Daoy (cell line): Measurements from ENCODE around the gene SFMBT2. TPM values are rescaled to one million over a fixed set of nuclear protein-coding genes. Genes with fewer than 3 reads are reported as not detected.

ENCODE experiments used
- DNase-seq: peaks from one replicate; pipeline ENCODE4 v3.0.0-alpha.2; 2015; ENCODE audit warnings: low read depth
- total RNA-seq: library from RNA; depleted of rRNA; stranded (reverse); fragments of >200 nt; shearing (Covaris generic); gene quantifications from 2 replicates; pipeline ENCODE4 v1.2.3, GENCODE V29; 2014

Gene SFMBT2
- total RNA-seq, 1 experiment from 2014 or later = 4.6 TPM

GRCh38 chr10:7152341-7152740 lies 258.5 kb downstream of the SFMBT2 start:
- no peak for DNase-seq

DNA sequence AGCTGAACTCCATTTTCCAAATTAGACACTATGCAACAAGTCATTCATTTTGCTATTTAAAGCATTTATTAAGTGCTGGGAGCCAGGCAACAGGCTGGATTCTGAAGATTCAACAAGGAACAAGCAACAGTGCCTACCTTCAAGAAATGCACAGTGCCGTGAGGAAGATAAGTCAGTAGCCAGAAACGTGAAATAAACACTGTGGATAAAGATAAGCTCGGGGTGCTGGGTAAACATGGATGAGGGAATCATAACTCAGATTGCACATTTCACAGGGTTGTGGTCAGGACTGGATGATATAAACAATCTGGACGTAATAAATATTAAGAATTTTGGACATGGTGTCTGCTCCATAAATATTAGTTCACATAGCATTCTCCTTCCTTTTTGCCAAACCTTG lies 259.3 kb downstream of the SFMBT2 start:
- no peak for DNase-seq

DNA sequence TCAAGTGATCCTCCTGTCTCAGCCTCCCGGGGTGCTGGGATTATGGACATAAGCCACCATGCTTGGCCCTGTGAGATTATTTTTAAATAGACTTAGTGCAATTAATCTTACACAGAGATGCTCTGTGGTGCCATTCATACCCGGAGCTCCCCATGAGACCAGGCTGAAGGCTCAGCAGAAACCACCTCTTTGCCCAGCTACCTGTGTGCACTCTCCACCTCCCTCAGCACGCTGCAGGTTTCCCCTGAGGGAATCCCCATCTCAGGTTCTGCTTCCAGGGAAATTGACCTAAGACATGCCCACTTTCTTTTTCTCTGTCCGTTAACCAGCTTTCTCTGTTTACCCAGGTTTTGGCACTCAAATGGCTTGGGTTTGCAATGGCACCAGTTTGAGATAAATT lies 260.5 kb downstream of the SFMBT2 start:
- no peak for DNase-seq

DNA sequence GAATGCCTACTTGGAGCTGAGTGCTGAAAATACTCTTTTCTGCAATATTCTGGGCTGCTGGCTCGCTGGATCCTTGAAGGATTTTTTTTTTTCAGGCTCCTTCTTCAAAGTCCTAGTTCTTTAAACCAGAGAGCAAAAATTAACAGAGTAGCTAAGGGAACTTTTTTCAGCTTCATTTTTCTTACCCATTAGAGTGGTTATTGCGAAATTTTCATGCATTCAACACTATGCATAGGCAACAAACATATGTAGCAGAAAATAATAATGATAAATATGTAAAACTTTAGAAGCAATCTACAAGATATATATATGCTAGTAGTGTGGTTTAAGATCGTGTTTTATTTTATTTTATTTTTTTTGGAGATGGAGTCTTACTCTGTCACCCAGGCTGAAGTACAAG lies 264.6 kb downstream of the SFMBT2 start:
- no peak for DNase-seq

GRCh38 chr10:7136016-7136415 lies 274.8 kb downstream of the SFMBT2 start:
- DNase-seq = no peak

- DNase-seq = no peak
Observed at GRCh38 chr10:7135188-7135587, 275.6 kb downstream of the SFMBT2 start.

- DNase-seq = no peak
Observed at GRCh38 chr10:7134448-7134847, 276.4 kb downstream of the SFMBT2 start.

GRCh38 chr10:7133958-7134357 lies 276.9 kb downstream of the SFMBT2 start:
- DNase-seq = no peak

- DNase-seq = no peak
Observed at GRCh38 chr10:7133278-7133677, 277.6 kb downstream of the SFMBT2 start.

- DNase-seq = no peak
Observed at GRCh38 chr10:7130191-7130911, 280.5 kb downstream of the SFMBT2 start.

GRCh38 chr10:7123774-7124173 lies 287.1 kb downstream of the SFMBT2 start:
- no peak for DNase-seq

DNA sequence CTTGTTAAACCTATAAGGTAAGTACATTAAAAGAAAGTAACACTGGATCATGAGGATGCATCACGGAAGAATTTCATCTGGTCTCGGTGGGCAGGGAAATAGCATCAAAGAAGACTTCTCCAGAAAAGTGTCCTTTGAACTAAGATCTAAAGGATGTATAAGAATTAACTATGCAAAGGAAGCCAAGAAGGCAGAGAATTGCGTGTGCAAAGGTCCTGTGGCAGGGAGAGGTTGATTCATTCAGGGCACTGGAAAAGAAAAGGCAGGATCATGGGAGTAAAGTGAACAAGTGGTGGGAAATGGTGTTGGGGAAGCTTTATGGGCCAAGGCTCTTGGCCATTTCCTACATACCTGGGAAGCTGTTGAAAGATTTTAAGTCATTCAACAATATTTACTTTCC lies 288.3 kb downstream of the SFMBT2 start:
- DNase-seq = no peak

DNA sequence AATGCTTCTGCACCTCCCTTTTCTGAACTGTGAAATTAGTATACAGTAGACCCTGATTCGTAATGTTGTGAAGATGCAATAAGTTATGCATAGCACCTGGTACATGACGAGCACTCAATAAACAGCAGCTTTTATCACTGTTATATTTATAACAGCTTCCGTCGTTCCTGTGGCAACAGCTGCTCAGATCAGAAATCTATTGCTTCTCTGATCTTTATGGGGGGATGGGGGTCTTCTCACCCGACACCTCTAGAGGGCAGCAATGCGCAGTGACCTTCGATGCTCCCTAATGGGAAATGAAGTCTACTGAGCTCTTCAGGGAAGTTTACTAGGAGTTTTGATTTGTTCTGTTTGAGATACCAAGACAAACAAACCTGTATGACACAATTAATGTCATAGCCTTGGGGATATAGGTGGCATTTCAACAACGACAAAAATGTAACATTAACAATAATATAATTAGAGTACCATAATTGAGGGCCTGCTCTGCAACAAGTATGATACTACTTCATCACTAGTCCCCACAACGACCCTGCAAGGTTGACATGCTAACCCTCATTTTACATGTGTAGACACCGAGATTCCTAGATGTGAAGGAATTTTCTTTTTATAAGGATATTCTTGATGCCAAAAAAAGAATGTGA lies 289.6 kb downstream of the SFMBT2 start:
- peak; percentile 50 for DNase-seq

GRCh38 chr10:7119325-7120015 lies 291.4 kb downstream of the SFMBT2 start:
- DNase-seq = peak; percentile 12

DNA sequence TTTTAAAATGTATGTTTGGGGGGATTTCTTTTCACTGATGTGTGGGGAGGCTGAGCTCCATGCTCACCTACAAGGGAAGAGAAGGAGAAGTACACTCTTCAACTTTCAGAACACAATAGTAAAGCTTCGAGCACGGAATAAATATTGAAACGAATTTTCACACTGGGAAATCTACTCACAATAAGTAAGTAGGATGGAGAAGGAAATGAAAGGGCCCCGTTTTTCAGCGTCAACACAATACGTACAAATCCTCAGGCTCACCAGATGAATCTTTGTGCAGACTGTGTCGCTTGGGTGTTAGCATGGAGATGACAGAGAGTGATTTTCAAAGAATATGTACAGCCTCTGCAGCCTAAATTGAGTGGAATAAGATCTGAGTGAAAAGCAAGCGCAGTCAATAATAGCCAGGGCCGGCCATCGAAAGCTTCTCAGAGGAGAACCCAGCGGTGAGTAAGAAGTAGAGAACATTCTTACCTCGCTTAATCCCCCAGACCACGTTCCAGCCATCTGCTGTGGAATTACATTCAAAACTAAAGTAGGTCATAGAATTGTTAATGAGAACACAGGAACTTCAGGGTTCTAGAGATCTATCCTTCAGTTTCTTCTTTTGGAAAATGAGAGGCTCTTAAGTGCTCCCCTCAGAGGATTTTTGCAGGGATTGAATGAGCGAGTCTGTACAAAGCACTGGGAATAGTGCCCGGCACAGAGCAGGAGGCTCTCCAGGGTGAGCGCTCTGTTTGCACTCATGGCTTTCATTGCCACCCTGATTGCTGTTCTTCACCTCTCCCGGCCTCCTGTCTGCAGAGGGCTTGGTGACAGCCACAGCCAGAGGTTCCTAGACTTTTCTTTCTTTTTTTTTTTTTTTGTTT lies 292.8 kb downstream of the SFMBT2 start:
- DNase-seq = no peak

DNA sequence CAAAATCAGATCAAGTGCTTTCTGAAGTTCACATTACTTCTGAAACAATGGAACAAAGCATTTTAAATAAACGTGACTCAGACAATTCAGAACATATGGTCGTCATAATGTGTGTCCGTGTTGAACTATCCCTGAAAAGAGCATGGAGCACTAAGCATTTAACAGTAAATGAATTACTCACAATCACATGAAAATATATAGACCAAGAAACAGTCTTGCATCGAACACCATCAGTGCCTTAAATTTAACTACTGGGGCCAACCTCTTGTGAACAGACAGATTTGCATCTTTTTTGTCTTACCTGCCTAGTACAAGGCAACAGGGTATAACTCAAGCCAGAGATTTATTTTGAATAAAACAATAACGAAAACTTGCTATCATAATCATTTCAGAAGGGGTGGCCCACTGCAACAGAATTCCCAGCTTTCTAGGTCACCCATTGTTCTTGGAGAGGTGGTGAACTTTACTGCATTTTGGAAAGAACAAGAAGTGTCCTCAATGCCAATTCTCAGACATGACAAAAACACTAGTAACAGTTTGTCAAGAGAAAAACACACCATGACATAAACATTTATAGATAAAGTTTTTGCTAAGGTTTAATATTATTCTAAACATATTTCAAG lies 293.5 kb downstream of the SFMBT2 start:
- no peak for DNase-seq

DNA sequence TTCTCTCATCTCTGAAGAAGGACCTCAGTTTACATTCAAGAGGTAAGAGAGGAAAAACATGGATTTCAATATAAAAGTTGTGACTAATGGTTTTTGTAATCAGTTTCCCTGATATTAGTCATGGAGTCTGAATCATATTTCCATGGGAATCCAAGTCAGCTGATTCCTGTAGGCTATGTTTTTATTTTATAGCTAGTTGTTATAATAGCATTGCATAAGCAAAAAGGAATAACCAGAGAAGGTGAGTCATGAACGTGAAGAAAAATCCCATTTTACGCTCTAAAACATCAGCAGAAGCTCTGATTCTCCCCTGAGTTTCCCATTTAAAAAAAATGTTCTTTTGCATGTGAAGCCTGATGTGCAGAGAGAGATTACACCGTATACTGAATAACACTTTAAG lies 299.3 kb downstream of the SFMBT2 start:
- no peak for DNase-seq

DNA sequence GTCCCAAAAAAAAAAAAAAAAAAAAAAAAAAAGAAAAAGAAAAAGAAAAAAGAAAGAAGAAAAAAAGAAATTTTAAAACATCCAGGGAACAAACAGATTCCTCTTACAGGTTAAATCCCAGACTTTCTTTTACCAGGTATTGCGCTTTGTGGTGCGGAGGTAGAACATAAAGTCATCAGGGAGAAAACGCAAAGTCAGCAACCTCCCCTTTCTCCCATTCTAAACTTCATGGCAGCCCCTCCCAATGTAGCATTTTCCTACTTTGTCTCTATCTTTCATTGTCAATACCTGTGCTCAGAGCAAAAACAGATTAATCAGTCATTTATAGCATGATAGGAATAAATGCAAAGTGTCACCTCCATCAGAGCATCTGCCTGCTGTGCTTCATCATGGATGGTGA lies 299.7 kb downstream of the SFMBT2 start:
- DNase-seq = no peak
